Urothelium cell line (cell line): Measurements from ENCODE around the gene TMEM214.
"Not testable (repeated sequence)": the region's sequence is repeated elsewhere in the genome, so short reads cannot be mapped to it uniquely, and the experiment has no call there.

Experiments used
- DNase-seq: peaks from one replicate; pipeline ENCODE4 v3.0.0; 2011; ENCODE audit warnings: low spot score, mixed read lengths
- FAIRE-seq: peaks from 2 replicates; lab custom pipeline; 2011; peaks lifted over from hg19 to GRCh38; lab: Jason Lieb, UNC

Gene TMEM214

DNA sequence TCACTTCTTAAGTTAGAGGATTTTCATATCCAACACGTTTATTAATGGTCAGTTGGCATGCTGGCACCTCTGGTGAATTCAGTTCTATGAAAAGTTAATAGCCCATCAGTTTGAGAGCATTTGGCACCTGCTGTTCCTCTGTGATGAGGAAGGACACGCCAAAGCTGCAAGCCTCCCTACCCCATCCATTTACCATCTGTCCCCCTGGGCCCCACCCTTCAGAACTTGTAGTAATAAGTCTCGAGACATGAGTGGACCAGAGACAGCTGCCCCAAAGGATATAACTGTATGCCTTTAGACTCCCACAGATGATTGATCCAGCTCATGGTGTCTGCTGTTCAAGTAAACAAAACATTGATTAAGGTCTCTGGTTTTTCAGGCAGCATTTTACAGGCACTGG, 32.4 kb downstream of the TMEM214 start:
- no peak for FAIRE-seq
- DNase-seq: no peak

DNA sequence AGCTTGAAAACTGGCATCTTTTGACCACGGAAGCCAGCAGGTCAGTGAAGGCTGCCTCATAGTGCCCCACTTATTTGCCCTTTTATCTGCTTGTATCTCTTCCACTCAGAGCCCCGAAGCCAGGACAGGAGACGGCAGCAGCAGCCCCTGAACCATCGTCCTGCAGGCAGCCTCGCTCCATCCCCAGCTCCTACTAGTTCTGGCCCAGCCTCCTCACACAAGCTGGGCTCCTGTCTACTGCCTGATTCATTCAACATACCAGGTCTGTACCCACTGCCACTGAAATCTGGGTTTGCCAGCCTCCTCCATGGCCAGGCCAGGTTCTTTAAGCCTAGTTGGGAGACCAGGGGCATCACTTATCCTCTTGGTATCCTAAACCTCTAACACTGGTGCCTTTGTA, 34.6 kb downstream of the TMEM214 start:
- no peak for FAIRE-seq
- no peak for DNase-seq

DNA sequence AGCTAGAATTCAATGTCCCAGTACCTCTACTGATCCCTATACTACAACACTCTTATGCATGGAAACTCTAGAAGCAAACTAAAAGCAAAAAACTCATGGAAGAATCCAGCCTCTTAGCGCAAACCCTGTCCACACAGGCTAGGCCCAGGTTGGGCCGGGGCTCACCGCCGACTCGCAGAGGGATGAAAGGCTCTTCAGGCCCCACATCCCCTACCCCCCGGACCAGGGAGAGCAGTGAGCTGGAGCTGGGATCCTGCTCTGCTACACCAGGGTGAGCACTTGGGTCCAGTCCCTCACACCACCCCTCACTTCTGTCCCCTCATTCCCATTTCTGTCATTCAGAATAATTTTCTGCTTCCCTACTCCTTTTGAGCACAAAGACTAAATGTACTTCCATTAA, 36.7 kb downstream of the TMEM214 start:
- no peak for DNase-seq
- no peak for FAIRE-seq

DNA sequence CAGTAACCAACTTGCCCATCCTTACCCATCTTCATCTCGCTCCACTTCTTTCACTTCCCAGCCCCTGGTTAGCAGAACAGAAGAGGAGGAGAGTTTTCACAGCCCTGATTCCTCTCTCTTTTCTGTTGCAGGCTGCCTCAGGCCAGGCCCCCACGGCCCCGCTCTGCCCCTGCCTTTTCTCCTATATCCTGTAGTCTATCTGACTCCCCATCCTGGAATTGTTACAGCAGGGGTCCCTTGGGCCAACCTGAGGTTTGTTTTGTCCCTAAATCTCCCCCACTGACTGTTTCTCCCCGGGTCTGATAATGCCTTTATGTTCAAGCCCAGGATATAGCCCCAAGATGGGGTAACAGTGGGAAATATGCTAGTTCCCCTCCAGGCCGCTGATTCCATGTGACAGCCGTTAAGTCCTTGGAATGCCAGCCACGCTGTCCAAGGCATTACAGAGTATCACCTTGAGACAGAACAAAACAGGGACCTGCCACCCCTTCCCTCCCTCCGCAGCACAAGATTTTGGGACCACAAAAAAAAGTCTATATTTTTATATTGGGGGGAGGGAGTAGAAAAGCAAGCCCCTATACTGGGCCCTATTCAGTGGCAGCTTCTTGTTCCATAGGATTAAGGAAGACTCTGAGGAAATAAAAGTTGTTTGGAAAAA, 37.3 kb downstream of the TMEM214 start:
- FAIRE-seq (no peak), DNase-seq (no peak)

DNA sequence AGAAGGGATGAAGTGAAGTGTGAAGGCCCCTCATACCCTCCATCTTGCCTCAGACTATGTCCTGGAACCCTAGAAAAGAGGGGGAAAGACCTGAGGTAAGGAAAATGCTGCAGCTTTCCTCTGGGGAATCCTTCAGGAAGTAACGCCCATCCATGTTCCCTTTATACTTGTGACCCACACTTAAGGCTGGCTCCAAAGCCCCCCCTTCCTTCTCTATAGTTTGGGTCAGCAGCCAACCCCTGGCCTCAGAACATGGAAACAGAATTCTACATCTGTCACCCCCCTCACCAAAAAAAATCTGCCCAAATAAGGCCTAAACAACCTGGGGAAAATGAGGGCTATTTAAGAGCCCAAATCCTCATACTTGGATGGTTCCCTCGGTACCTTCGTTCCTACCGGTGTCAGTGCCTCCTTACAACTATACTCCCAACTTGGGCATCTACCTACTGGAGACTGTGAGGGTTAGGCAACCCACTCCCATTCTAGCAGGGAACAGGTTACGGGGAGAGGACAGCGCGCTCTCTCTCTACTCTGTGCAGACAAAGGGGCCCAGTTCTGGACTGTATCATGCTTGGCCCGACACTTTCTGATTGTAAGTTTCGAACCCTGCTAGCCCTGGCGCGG, 38.0 kb downstream of the TMEM214 start:
- DNase-seq: no peak
- FAIRE-seq: no peak

DNA sequence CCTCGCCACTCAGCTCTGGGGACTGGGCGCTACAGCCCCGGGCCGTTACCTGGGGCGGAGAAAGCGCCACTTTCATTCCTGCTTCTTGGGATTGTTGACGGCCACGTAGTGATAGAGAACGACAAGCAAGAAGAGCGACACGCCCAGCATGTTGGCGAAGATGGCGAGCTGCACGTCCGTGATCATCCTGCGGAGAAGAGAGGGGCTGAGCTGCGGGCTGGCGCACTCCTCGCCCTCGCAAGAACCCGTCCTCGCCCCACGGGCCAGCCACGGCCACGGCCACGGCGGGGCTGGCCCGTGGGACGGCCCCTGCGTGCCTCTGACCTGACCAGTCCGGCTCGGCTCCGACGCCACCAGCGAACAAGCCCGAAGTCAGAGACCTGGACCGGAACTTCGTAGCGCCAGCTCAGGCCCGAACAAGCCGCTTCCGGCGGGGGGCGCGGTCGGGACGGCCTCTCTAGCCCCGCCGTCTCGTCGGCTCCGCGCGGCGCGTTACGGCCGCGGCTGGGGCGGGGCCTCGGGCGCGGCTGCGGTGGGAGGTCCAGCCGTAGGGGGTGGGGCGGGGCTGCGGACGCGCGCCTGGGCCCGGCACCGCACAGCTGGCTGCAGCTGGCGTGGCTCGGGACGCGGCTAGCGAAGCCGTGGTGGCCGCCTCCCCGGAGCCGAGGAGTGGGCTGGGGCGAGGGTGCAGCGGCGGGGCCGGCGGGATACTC, 38.7 kb downstream of the TMEM214 start, which contains the start of gene OST4:
OST4 (minus strand) TSS at position 378 of the 713 bp plus-strand sequence.
- FAIRE-seq (peak; percentile 86), DNase-seq (peak; percentile 99)

DNA sequence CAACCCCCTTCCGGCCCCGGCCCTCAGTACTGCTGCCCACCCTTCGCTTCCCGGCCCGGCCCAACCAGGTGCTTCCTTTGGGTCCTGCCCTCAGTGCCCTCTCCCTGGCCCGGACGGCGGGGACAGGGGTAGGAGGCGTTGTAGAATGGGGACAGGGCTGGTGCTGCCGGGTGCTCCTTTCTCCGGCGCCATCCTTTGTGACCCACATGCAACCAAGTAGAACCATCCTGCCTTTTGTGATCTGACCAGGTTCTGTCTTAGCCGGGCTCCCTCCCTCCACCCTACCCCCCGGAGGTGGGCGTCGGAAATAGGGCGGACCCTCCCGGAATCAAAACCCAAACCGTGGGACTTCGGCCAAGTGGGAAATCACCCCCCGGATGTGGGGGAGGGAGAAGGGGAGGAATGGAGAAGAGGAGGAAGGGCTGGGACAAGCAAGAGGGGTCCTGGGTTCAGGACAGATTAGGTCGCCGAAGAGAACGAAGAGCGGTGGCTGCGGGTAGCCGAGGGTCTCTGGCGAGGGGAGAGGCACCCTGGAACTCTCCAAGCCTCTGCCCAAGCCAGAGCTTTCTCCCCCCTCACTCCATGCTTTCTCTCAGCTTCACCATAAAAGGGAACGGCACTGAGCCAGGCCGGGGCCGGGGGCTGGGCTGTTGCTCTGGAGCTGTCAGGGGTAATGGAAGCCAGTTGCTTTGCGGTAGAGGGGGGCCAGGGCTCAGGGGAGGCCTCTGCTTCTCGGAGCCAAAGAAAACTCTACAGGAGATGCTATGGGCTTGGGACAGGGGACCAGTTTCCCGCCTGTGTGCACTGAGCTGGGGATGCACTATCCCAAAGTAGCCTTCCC, 39.4 kb downstream of the TMEM214 start:
- no peak for FAIRE-seq
- DNase-seq: peak; percentile 39

DNA sequence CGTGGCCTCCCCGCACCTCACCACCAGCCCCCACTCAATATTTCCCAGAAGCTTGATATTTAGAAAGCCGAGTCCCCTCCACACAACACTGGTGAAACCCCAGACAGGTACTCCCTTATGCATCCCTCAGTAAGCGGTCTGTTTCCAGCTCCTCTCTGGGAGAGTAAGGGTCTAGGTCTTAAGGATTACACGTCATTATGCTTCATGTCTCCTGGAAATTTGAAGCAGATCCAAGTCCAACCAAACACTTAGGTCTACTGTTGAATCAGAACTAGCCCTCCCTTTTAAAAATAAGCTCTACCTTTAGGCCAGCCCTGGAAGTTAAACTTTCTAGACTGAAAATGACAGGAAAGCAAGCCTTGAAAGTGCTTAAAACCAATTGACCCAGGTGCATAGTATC, 40.2 kb downstream of the TMEM214 start:
- DNase-seq (no peak), FAIRE-seq (no peak)

DNA sequence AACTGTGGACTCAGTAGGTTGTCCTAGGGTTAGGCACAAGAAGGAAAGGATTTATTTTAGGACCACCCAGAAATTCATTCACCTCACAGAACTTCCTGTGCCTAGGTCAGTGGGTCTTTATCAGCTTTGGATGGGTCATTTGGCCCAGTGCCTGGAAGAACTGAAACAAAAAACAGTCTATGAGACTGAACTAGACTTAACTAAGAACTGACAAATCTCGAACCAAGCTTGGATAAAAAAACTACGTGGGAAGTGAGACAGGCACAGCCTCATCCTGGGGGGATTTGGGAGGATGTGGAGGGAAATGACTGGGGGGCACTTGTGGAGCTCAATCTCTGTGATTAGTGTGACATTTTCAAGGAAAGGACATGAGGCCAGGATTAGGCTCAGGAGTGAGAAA, 41.0 kb downstream of the TMEM214 start:
- no peak for DNase-seq
- no peak for FAIRE-seq

GRCh38 chr2:27074738-27075565, 42.2 kb downstream of the TMEM214 start:
- DNase-seq (no peak), FAIRE-seq (no peak)

GRCh38 chr2:27075566-27075871, 42.8 kb downstream of the TMEM214 start:
- FAIRE-seq, DNase-seq: not testable (repeated sequence)

DNA sequence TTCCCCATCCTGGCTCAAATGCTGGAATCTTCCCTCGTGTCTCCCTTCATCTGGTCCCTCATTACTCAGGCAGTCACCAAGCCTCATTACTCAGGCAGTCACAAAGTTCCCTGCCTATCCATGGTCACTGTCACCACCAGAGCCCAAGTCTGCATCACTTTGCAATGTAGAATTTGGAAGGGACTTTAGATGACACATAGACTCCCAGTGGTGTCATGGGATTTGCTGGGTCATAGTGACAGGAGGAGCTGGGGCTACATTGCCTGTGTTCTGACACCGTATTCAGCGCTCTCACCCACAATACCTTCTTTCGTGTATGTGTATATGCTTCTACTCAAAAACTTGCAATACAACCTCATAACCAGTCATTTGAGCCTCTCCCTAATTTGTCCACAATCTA, 43.6 kb downstream of the TMEM214 start:
- FAIRE-seq (no peak), DNase-seq (no peak)

- no peak for DNase-seq
- FAIRE-seq: no peak
Measured at GRCh38 chr2:27077231-27077630, 44.5 kb downstream of the TMEM214 start.

DNA sequence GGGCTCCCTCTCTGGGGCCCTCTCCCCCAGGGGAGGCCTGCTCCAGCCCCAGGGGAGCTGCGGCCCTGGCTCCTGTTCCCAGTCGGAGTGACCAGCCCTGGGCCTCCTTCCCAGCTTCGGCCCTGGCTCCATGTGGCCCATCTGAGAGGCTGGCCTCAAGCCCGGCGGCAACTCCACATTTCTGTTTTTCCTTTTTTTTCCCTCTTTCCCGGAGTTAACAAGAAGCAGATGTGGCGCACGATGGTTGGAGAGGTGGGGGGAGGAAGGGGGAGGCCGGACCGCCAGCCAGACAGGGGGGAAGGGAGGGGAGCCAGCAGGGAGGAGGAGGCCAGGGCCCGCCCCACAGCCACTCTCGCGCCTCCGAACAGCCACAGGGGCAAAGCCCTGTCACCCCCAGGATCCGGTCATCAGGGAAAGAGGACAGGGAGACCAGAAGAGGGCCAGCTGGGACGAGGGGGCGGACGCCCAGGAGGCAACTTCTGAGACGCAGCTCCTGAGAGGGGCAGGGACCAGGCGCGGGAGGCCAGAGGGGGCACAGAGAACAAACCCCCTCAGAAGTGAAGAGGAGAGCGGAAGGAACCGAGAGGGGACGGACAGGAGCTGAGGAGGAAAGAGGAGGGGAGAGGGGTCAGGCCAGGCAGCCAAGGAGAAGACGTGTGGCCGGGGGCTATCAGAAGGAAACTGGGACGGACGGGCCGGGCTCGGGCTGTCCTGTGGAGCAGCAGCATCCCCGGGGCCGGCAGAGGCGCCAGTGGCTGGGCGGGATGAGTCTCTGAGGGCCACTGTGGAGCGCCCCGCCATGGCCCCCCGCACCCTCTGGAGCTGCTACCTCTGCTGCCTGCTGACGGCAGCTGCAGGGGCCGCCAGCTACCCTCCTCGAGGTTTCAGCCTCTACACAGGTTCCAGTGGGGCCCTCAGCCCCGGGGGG, 45.8 kb downstream of the TMEM214 start, which contains the start of gene EMILIN1:
EMILIN1 (plus strand) TSS at position 349 of the 928 bp plus-strand sequence; CDS start at position 800, 451 bp downstream.
- DNase-seq (no peak), FAIRE-seq (no peak)

- FAIRE-seq: no peak
- DNase-seq: no peak
Measured at GRCh38 chr2:27079233-27080139, 46.7 kb downstream of the TMEM214 start.

GRCh38 chr2:27080140-27080469, 47.3 kb downstream of the TMEM214 start:
- no peak for FAIRE-seq

DNA sequence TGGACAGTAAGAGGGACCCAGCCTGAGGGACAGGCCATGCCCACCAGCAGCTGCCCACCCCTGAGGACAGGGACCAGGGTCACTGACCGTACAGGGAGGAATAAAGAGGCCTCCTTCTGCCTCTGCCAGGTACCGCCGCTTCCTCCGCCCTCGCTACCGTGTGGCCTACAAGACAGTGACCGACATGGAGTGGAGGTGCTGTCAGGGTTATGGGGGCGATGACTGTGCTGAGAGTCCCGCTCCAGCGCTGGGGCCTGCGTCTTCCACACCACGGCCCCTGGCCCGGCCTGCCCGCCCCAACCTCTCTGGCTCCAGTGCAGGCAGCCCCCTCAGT, 47.8 kb downstream of the TMEM214 start:
- DNase-seq (no peak), FAIRE-seq (no peak)

More at GRCh38 chr2:27080140-27080469, 47.3 kb downstream of the TMEM214 start:
- no peak for DNase-seq

- FAIRE-seq: no peak
- DNase-seq: no peak
Measured at GRCh38 chr2:27081984-27082772, 49.4 kb downstream of the TMEM214 start.
